GM21529 (cell line): ENCODE measurements around the gene CCDC197.

Source experiments
- ATAC-seq: cut with Tn5 transposase; IDR thresholded peaks from one replicate; pipeline ENCODE4 v1.9.1; 2021; ENCODE audit not compliant: unreplicated experiment

CCDC197 gene

DNA sequence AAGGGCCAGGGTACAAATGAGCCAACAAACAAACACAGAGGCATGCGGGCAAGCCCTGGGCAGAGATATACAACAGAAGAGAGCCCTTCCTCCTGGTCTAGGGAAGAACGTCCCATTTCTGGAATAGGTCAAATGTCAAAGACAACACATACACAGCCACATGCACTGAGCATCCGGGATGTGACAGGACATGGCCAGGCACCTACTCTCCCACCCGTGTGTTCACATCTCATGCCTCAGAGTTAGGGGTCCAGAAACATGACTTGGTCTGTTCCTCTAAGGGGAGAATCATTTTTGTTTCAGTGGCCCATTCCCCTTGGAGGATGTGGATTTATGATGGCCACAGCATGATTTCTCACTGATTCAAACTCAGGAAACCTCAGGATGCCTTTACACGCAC is 19.9 kb upstream of the CCDC197 start:
- no peak for ATAC-seq

DNA sequence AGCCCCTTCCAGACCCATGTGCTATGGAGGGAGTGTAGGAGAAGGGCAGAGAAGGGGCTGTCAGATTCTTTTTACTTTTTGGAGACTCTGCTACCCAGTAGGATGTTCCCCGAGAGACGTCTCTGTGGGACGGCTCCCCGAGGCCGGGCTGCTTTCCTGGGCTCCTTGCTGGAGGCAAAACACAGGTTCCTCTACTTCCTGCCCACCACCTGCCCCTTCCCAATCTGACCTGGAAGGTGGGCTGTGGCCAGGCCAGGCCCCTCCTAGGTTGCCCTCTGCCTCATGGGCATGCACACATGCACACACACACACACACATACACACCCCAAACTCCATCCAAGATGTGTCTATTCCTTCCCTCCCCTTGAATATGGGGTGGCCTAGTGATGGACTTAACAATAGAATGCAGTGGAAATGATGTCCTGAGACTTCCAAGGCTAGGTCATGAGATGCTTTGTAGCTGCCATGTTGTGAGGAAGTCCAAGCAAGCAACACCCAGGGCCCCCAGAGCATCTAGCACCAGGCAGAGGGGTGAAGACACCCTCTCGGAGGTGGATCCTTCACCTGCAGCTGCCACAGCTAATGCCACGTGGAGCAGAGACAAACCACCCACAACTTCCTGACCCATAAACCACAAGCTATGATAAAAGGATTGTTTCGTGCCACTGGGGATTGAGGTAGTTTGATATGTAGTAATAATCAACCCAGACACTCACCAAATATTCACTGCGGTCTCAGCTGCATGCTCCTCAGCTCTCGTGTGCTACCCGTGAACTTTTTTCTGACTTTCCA is 19.1 kb upstream of the CCDC197 start:
- peak; percentile 37 for ATAC-seq

DNA sequence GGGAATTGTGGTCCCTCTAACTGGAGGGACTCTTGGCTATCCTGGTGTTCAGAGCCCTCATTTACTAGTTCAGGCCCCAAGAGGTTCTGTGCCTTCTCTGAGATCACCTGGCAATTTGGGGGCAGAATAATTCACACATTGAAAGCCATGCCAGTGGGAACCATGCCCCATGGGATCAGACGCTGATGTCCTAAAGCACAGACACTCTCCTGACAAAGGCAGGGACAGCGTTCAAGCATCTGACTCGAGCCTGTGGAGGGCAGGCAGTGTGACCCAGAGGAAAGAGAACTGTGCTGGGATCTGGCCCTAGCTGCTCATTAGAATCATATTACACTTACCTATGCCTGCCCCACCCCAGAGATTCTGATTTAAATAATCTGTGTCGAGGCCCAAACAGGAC is 18.4 kb upstream of the CCDC197 start:
- no peak for ATAC-seq

DNA sequence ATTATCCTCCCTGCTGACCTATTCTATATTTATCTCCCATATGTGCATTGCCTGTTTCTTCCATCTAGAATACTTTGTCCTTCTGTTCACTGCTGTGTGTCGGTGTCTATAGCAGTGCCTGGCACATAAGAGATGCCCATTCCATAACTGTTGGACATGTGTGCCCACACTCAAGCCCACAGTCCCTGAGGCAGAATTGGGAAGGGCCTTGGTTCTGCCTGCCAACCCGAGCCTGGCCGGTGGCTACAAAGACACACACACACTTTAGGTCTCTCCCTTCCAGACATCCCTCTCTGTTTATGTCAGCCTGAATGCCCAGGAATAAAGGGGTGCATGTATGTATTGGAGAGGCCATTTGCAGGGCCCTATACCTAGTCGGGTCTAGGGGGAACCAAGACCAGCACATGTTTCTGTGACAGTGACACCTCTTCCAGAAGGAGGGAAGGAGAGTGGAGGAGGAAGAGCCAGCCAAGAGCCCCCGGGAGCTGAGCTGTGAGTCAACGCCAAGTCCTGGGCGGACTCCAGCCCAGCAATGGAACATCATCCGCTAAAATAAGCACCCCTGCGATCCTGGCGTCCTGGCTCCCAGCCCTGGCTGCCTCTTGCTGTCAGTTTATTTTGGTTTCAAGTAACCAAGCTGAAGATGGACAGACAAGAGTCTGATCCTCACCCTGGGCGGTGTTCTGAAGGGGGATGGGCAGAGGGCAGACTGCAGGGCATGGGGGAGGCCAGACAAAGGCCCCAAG is 16.5 kb upstream of the CCDC197 start:
- ATAC-seq, result no peak

- no peak for ATAC-seq
These were observed 15.5 kb upstream of the CCDC197 start for GRCh38 chr14:93981316-93982229.

DNA sequence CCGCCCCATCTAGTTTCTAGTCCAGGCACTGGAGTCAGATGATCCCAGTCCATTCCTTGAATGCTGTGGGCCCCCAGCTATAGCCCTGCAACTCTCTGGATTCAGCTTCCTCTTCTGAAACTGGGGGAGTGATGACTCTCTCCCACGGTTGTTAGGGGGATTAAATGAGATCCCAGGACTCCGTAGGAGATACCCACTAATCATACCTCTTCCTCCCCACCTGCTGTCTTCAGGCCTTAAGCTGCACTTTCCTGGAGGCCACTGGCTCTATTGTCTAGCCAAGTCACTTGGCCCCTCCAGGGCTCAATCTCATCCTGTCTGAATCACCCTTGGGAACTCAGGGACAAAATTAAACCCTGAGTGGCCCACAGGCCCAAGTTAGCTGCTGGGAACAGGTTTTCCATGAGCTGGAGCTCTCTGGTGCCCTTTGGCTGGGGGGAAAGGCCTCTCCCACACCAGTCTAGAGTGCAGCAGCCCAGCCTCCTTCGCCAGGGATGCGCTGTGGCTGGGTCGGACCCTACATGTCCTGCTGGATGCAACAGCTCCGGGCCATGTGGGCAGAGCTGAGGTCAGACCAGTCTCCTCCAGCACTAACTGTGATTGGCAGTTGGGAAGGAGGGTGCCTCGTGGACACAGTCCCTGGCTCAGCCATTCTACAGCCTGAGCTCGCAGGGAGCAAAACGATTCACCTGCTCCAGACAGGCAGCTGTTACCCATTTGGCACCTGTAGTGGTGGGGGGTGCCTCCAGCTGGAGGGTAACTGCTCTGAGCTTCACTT is 14.7 kb upstream of the CCDC197 start:
- ATAC-seq, result no peak

DNA sequence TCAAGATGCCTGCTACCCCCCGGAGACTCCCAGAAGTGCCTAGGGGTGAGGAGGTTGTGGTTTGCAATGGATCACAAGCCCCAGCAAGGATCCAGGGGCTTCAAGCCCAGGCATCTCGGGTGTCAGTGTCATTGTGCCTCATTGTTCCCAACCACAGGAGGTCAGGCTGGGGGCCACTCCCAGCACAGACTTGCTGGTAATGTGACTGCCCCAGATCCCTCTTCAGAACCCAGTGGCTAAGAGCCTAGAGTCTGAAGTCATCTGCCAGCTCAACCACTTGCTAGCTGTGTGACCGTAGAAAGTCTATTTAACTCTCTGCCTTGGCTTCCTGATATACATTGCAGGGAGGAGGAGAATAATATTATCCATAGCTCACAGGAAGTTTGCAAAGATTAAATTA is 13.0 kb upstream of the CCDC197 start:
- no peak for ATAC-seq

- ATAC-seq, result no peak
These were observed 12.1 kb upstream of the CCDC197 start for GRCh38 chr14:93984987-93985410.

GRCh38 chr14:93986955-93987354 is 10.1 kb upstream of the CCDC197 start:
- ATAC-seq, result no peak

GRCh38 chr14:93987376-93987775 is 9.7 kb upstream of the CCDC197 start:
- no peak for ATAC-seq

- ATAC-seq, result no peak
These were observed 9.2 kb upstream of the CCDC197 start for GRCh38 chr14:93987815-93988476.

- ATAC-seq, result peak; percentile 62
These were observed 7.2 kb upstream of the CCDC197 start for GRCh38 chr14:93989939-93990338.

DNA sequence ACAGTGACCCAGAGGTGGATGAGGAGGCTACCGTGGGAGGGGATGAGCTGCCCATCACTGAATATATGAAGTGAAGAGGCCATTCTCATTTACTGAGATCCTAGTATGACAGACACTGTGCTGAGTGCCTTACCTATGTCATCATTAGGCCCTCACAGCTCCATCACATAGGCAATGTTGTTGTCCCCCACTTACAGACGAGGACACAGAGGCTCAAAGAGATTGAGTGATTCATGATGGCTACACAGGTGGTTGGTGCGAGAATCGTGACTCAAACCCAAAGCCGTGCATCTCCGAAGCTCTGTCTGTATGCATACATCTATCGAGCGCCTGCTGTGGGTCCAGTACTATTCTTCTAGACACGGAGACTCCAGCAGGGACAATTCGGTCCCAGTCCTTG is 5.9 kb upstream of the CCDC197 start:
- ATAC-seq, result no peak

GRCh38 chr14:93991649-93992048 is 5.5 kb upstream of the CCDC197 start:
- no peak for ATAC-seq

GRCh38 chr14:93993382-93993781 is 3.7 kb upstream of the CCDC197 start:
- ATAC-seq, result no peak

- no peak for ATAC-seq
These were observed 2.0 kb upstream of the CCDC197 start for GRCh38 chr14:93994919-93995682.

- no peak for ATAC-seq
These were observed 888 bp upstream of the CCDC197 start for GRCh38 chr14:93996130-93996695.

GRCh38 chr14:93997916-93998870 is 1.1 kb downstream of the CCDC197 start:
- ATAC-seq, result no peak
